Measurements from ENCODE around the gene CD101. TPM values are rescaled to one million over a fixed set of nuclear protein-coding genes. Genes with fewer than 3 reads are reported as not detected.

Gene CD101
- total RNA-seq = 1 to 10 TPM in 3 of 4 donors, under 1 TPM in 1; 0.42 to 3.4 (median 2.2) TPM

GRCh38 chr1:117001254-117001927 is at the start of gene CD101:
TSS of gene CD101 (plus strand) at chr1:117001760. CDS start at chr1:117001818, 58 bp downstream.
- H3K36me3 ChIP-seq = no peaks in the 10 kb centered on the region
- intact Hi-C loops (cut with DNase I) = no loop called here
- H3K4me1 ChIP-seq = no peaks in the 10 kb centered on the region
- H3K27me3 ChIP-seq = no peaks in the 10 kb centered on the region
- 73 to 77% methylated on average over 3 of the region's 3 CpGs for WGBS, 2 donors
- peak within 1 kb of the TSS in 3 of 4 donors; percentile 7 to 42 (median 13) for H3K27ac ChIP-seq
- H3K9me3 ChIP-seq = no peaks in the 10 kb centered on the region
- TF ChIP-seq POLR2A (IDR thresholded peaks at IDR 0.05) (no peak), CTCF (IDR thresholded peaks at IDR 0.05) (no peak)
- peak within 1 kb of the TSS in 1 of 4 donors; percentile 12 for H3K4me3 ChIP-seq
- no peak for DNase-seq

- Histone ChIP-seq H3K9me3 (no peaks in the 10 kb centered on the region), H3K27ac (no peak overlapping the region)
- intact Hi-C loops (cut with DNase I) = no loop called here
Measured at GRCh38 chr1:116952738-116953275, 48.8 kb upstream of the CD101 start.

GRCh38 chr1:116954440-116954839 is 47.1 kb upstream of the CD101 start:
- TF ChIP-seq CTCF (IDR thresholded peaks at IDR 0.05) = no peak
- TF ChIP-seq POLR2A (IDR thresholded peaks at IDR 0.05) = no peak
- DNase-seq = no peak
- H3K27me3 ChIP-seq = no peaks in the 10 kb centered on the region
- H3K27ac ChIP-seq = peak overlapping the region in 1 of 4 donors; percentile 61
- no peaks in the 10 kb centered on the region for H3K9me3 ChIP-seq
- H3K36me3 ChIP-seq = peaks cover 0 to 21% (median 0%) of the 10 kb centered on the region in 3 donors
- H3K4me3 ChIP-seq = no peak overlapping the region
- 18 to 31% methylated on average over 3 of the region's 3 CpGs for WGBS, 2 donors
- intact Hi-C loops (cut with DNase I) = no loop called here
- peaks cover 14 to 53% (median 24%) of the 10 kb centered on the region in 3 donors for H3K4me1 ChIP-seq

More at GRCh38 chr1:116952738-116953275, 48.8 kb upstream of the CD101 start:
- 94 to 100% methylated on average over 2 of the region's 2 CpGs for WGBS, 2 donors
- H3K4me3 ChIP-seq = no peak overlapping the region
- TF ChIP-seq POLR2A (IDR thresholded peaks at IDR 0.05) (no peak), CTCF (IDR thresholded peaks at IDR 0.05) (no peak)
- H3K27me3 ChIP-seq = no peaks in the 10 kb centered on the region
- H3K36me3 ChIP-seq = peaks cover 0 to 31% (median 0%) of the 10 kb centered on the region in 3 donors
- DNase-seq = no peak
- peaks cover 14 to 58% (median 24%) of the 10 kb centered on the region in 3 donors for H3K4me1 ChIP-seq

GRCh38 chr1:116956378-116956777 is 45.2 kb upstream of the CD101 start:
- Histone ChIP-seq H3K4me1 (peaks cover 8 to 34% (median 18%) of the 10 kb centered on the region in 3 donors), H3K4me3 (no peak overlapping the region), H3K27me3 (no peaks in the 10 kb centered on the region), H3K9me3 (no peaks in the 10 kb centered on the region), H3K27ac (no peak overlapping the region), H3K36me3 (peaks cover 0 to 27% (median 0%) of the 10 kb centered on the region in 3 donors)
- intact Hi-C loops (cut with DNase I) = no loop called here
- 93 to 94% methylated on average over 7 of the region's 7 CpGs for WGBS, 2 donors
- DNase-seq = no peak
- no peak for TF ChIP-seq CTCF (IDR thresholded peaks at IDR 0.05)
- TF ChIP-seq POLR2A (IDR thresholded peaks at IDR 0.05) = no peak

GRCh38 chr1:116957646-116958045 is 43.9 kb upstream of the CD101 start:
- H3K27ac ChIP-seq = no peak overlapping the region
- H3K4me3 ChIP-seq = no peak overlapping the region
- H3K36me3 ChIP-seq = peaks cover 0 to 40% (median 0%) of the 10 kb centered on the region in 3 donors
- TF ChIP-seq CTCF (IDR thresholded peaks at IDR 0.05) = no peak
- TF ChIP-seq POLR2A (IDR thresholded peaks at IDR 0.05) = no peak
- H3K27me3 ChIP-seq = no peaks in the 10 kb centered on the region
- intact Hi-C loops (cut with DNase I) = no loop called here
- H3K9me3 ChIP-seq = no peaks in the 10 kb centered on the region
- H3K4me1 ChIP-seq = peaks cover 5 to 24% (median 13%) of the 10 kb centered on the region in 3 donors
- WGBS, 2 donors = 81 to 83% methylated on average over 4 of the region's 4 CpGs
- DNase-seq = no peak

Data from esophagus squamous epithelium (tissue), 5 donors.